ENCODE measurements around the gene CXCL8. TPM values are rescaled to one million over a fixed set of nuclear protein-coding genes. Genes with fewer than 3 reads are reported as not detected.

Gene CXCL8
- total RNA-seq, 2 donors from 2014 or later = 11.9 to 14.5 TPM

DNA sequence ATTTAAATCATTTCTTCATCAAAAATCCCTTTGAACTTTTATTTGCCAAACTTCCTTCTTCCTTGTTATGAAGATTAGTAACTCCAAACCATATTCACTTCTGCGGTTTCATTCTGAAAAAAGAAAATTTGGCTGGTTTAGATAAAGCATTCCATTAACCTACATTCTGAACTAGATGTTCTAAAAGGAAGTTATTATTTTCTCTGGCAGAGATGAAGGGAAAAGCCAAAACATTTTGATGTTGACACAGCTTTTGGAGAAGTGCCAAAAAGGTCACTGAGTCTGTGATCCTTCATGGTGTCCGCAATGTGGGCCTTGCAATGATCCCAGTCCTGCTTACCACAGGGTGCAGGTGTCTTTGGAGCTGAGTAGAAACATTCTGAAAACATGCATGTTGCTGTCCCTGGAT, 36.0 kb downstream of the CXCL8 start:
- Mint-ChIP-seq H3K4me1 (no peaks in the 10 kb centered on the region), H3K36me3 (ENCODE audit: low read depth) (no peaks in the 10 kb centered on the region), H3K9me3 (peaks cover 4% of the 10 kb centered on the region), H3K27me3 (peaks cover 7% of the 10 kb centered on the region), H3K27ac (no peak overlapping the region), H3K4me3 (no peak overlapping the region)
- no peak for ATAC-seq (replicated peaks)

GRCh38 chr4:73777612-73778011, 37.2 kb downstream of the CXCL8 start:
- H3K27me3 Mint-ChIP-seq = peaks cover 8% of the 10 kb centered on the region
- ATAC-seq (replicated peaks) = no peak

GRCh38 chr4:73780243-73780642, 39.9 kb downstream of the CXCL8 start:
- no peak for ATAC-seq (replicated peaks)
- no peaks in the 10 kb centered on the region for H3K36me3 Mint-ChIP-seq (ENCODE audit: low read depth)
- H3K27me3 Mint-ChIP-seq = peaks cover 7% of the 10 kb centered on the region
- H3K4me1 Mint-ChIP-seq = no peaks in the 10 kb centered on the region
- no peak overlapping the region for H3K4me3 Mint-ChIP-seq
- H3K9me3 Mint-ChIP-seq = no peaks in the 10 kb centered on the region
- no peak overlapping the region for H3K27ac Mint-ChIP-seq

More at GRCh38 chr4:73777612-73778011, 37.2 kb downstream of the CXCL8 start:
- no peak overlapping the region for H3K27ac Mint-ChIP-seq
- no peak overlapping the region for H3K4me3 Mint-ChIP-seq
- no peaks in the 10 kb centered on the region for H3K4me1 Mint-ChIP-seq
- no peaks in the 10 kb centered on the region for H3K36me3 Mint-ChIP-seq (ENCODE audit: low read depth)
- peaks cover 4% of the 10 kb centered on the region for H3K9me3 Mint-ChIP-seq

DNA sequence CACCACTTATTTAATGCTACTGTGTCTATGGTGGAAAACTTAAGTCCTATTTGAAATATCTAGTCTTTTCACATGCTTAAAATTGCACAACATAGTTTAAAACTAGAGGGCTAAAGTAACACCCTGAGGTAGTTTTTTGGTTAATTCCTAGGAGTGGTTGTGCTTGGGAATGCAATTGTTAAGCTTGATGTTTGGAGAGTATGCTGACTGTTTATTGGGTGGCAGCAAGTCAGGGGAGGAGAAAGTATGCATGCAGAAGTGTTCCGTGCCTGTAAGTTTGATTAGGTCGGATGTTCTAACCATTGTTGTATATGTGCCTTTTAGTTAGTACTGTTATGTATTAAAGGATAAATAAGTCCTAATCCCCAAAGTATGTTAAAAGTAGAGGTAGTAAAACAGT, 40.5 kb downstream of the CXCL8 start:
- Mint-ChIP-seq H3K27ac (no peak overlapping the region), H3K4me1 (no peaks in the 10 kb centered on the region), H3K4me3 (no peak overlapping the region), H3K36me3 (ENCODE audit: low read depth) (no peaks in the 10 kb centered on the region), H3K9me3 (no peaks in the 10 kb centered on the region), H3K27me3 (peaks cover 7% of the 10 kb centered on the region)
- no peak for ATAC-seq (replicated peaks)

GRCh38 chr4:73788411-73788810, 48.0 kb downstream of the CXCL8 start:
- Mint-ChIP-seq H3K4me3 (no peak overlapping the region), H3K36me3 (ENCODE audit: low read depth) (no peaks in the 10 kb centered on the region), H3K9me3 (peaks cover 8% of the 10 kb centered on the region), H3K27ac (no peak overlapping the region), H3K27me3 (peaks cover 11% of the 10 kb centered on the region), H3K4me1 (no peaks in the 10 kb centered on the region)
- no peak for ATAC-seq (replicated peaks)

Other genes starting within 250 kb of the CXCL8 start
- under 1 TPM in 1 of 2 donors, not detected in 1; 0.09 TPM for gene RASSF6, start 120.1 kb upstream of the CXCL8 start, total RNA-seq
- gene CXCL6, start 96.1 kb downstream of the CXCL8 start, total RNA-seq = not detected
- not detected for gene PF4V1, start 112.7 kb downstream of the CXCL8 start, total RNA-seq
- not detected for gene CXCL1, start 128.8 kb downstream of the CXCL8 start, total RNA-seq
- not detected for gene PF4, start 241.5 kb downstream of the CXCL8 start, total RNA-seq
- not detected for gene PPBP, start 247.6 kb downstream of the CXCL8 start, total RNA-seq